GM18508 (cell line): ENCODE measurements around the gene ACKR3.

Experiments
- ATAC-seq: cut with Tn5 transposase; IDR thresholded peaks from one replicate; pipeline ENCODE4 v1.9.1; 2021; ENCODE audit warnings: moderate number of reproducible peaks; ENCODE audit not compliant: insufficient read depth, unreplicated experiment

The ACKR3 gene

GRCh38 chr2:236548179-236548921 is 21.3 kb upstream of the ACKR3 start:
- ATAC-seq: no peak

DNA sequence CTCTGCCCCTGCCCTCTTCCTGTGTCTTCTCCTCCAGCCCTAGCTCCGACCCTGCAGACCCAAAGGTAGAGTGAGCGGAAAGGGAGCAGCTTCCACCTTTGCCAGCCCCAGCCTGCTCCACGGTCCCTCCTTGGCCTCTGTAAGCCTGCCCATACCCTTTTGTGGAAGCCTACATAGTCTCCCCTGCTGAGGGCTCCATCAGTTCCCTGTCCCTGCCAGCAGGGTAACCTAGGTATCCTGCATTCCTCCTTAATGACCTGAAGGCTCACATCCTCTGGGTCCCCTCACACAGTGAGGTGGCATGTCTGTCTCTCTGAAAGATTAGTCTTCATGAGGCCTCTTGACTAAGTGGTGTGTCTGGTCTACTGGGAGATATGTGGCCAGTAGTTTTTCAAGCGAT is 20.5 kb upstream of the ACKR3 start:
- no peak for ATAC-seq

GRCh38 chr2:236550290-236550689 is 19.3 kb upstream of the ACKR3 start:
- ATAC-seq: no peak

DNA sequence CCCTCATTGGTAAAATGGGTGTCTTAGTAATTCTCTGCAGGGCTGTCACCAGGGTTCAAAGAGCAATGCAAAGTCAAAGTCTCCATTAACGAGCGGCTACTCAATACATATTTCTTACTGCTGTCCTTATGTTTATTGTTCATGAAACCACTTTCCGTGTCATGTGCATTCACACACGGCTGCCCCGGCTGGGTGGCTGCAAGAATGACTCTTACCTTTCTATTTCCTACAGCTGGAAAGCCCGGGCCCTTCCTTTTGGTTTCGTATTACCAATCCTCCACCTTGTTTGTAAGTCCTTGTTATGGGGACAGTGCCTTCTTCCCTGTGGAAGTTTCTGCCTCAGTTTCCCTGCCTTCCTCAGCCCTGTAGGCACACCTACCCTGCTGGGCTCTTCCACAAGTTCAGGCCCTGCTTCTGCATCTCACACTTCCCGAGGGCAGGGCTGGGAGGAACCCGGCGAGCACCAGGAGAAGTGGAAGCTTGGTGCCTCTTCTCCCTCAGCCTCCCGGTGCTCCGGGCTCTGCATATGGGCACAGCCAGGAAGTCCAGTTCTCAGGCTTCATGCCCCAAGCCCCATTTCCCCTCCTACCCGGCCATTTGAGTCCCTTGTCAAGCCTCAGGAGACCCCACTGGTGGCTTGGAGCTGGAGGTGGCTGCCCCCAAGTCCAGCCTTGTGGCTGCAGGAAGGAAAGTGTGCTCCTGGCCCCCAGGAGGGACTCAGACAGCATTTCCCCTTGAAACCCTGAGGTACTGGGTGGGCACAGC is 18.7 kb upstream of the ACKR3 start:
- no peak for ATAC-seq

DNA sequence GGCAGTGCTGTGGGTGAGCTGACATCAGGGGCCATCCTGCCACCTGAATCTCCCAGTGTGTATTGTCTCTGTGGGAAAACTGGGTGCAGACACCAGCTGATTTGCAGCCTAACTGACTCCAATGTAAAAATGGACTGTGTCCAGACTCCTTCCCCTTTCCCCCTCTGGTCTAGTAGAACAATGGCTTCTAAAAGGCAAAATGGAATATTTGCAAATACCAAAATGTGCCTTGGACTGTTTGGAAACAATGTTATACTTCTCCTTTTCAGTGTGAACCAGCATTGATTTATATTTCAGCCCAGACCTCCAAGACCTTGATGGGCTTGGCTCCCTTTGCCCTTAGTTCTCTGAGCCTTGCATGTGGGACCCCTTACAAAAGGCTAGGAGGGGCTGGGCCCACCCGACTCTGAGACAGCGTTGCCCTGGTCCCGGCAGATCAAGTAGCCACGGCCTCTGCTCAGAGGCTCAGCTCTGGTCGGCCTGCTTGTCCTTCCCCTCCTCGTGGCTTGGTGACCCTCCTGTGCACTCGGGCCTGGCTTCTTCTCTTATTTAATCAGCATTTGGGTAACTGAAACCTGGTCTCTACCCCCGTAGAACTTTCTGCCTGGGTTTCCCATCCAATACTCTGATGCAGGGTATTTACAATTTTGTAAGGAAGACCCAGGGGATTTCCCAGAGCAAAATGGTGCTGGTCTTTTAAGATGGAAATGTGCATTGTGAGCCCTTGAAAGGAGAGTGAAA is 18.0 kb upstream of the ACKR3 start:
- no peak for ATAC-seq

DNA sequence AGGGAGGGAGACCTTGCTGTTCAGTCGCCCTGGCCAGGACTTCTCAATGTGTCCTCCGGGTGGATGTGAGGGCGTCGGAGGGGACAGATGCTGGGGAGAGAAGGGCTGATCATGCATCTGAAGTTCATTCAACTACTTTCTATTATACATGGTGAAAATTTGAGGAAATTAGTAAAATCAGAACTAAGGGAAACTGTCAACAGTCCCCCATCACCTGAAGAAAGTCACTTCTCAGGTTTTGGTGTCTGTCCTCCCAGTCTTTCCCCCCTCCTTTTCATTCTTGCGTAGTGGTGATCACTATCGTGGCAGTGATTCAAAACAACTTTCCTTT is 17.4 kb upstream of the ACKR3 start:
- ATAC-seq: no peak

DNA sequence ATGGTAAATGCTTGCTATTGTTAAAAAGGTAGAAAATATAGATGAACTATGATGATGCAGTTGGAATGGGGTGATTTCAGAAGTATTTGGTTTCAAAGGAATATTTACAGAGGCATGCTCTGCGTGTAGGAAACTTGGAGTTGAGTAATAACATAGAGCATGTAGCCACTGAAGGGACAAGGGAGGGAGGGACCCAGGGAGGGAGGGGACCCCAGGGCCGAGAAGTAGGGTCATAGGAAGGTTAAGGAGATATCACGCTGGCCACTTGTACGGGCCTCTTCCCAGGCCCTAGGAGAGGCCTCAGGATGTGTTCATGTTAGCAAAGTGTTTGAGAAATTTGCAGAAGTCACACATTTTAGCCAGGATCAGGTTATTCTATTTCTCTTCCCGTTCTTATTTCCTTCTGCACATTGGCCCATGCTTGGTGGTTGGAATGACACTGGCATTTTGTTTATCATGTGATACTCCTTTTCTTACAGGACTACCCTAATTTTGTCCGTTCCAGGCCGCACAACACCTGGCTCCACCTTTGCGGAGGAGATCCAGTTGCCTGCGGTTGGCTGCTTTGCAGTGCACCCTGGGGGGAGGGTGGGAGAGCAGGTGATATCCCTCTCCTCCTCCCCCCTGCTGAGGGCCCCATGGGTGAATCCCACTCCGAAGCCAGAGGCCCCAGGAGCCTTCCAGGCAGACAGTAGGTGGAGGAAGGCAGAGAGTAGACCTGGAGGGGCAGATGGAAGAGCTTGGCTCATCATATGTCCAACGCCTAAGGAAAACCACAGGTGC is 16.9 kb upstream of the ACKR3 start:
- no peak for ATAC-seq

- ATAC-seq: no peak
Measured at GRCh38 chr2:236553522-236553921, 16.1 kb upstream of the ACKR3 start.

- ATAC-seq: no peak
Measured at GRCh38 chr2:236554629-236555282, 14.9 kb upstream of the ACKR3 start.

- no peak for ATAC-seq
Measured at GRCh38 chr2:236555481-236555880, 14.1 kb upstream of the ACKR3 start.

DNA sequence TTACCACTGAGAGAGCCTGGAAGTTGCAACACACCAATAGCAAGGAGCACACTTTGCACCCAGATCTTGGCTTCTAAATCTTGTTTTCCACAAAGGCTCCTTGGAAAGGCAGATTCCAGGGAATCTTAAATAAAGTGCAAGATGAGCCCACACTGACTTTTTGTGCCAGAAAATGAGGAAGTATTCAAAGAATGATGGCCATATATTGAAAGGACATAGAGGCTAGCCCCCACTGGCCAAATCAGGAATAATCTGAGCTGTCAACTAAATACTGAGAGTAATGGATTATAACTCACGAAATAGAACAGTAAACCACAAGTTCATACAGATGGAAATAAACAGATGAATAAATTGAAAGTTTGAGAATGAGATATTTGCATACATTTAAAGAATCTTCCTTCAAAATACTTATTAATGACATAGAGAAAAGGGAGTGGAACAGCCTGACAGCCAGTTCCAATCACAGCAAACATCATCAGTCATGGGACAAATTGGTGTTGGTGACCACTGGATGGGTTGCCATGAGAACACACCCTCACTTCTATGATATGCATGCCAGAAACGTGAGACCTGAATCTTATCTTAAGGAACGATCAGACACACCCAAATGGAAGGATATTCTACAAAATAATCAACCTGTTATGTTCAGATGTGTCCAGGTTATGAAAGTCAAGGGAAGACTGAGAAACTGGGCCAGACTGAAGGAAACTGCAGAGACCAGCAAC is 12.2 kb upstream of the ACKR3 start:
- no peak for ATAC-seq

DNA sequence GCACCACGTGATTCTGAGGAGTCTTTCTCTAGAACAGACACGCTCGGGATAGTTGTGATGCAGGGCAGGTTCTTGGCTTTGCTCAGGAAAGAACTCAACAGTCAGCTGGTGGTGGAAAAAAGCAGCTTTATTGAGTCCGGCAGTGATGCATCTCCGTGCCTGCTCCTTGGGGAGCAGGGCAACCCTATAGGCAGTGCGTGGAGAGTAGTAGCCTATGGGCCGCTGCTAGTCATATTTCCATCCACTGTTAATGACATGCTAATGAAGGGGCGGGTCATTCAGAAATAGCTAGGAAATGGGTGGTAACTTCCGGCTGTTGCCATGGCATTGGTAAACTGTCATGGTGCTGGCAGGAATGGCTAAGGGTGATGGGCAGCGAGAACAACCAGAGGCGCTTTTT is 11.6 kb upstream of the ACKR3 start:
- no peak for ATAC-seq

GRCh38 chr2:236558993-236559978 is 10.3 kb upstream of the ACKR3 start:
- ATAC-seq: no peak

DNA sequence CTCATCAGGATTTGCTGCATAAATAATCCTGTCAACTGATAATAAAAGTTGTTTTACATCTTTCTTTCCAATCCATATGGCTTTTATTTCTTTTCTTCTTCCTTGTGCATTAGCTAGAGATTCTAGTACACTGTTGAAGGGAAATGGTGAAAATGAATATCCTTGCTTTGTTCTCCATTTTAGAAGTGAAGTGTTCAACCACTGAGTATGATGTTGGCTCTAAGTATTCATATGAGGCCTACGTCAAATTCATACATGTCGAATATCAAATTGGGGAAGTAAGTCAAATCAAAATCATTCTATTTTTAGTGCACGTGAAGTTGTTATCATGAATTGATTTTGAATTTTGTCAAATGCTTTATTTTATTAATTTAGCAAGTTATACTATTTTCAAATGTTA is 7.8 kb upstream of the ACKR3 start:
- no peak for ATAC-seq

DNA sequence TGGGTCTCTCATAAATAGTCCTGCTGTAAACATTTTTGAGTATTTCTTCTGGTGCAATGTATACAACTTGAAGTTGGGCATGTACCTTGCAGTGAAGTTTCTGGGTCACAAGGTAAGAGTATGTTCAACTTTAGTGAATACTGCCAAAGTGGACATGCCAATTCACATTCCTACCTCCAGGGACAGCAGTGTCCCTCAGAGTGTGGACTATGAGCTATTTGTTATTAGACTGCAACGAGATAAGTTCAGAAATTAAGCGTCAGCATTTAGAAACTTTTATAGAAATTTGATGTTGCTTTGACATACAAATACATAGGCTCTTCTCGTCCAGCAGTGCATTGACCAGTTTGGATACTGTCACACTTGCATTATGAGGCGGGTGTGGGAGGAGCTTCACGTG is 7.2 kb upstream of the ACKR3 start:
- ATAC-seq: no peak

- ATAC-seq: no peak
Measured at GRCh38 chr2:236563953-236564352, 5.7 kb upstream of the ACKR3 start.

GRCh38 chr2:236565212-236565611 is 4.4 kb upstream of the ACKR3 start:
- ATAC-seq: no peak

GRCh38 chr2:236565879-236566402 is 3.7 kb upstream of the ACKR3 start:
- ATAC-seq: no peak
